GM21447 (cell line): Measurements from ENCODE around the gene ESF1.

Experiments used
- ATAC-seq: cut with Tn5 transposase; IDR thresholded peaks from one replicate; pipeline ENCODE4 v1.9.1; 2021; ENCODE audit not compliant: unreplicated experiment

The ESF1 gene, protein sequence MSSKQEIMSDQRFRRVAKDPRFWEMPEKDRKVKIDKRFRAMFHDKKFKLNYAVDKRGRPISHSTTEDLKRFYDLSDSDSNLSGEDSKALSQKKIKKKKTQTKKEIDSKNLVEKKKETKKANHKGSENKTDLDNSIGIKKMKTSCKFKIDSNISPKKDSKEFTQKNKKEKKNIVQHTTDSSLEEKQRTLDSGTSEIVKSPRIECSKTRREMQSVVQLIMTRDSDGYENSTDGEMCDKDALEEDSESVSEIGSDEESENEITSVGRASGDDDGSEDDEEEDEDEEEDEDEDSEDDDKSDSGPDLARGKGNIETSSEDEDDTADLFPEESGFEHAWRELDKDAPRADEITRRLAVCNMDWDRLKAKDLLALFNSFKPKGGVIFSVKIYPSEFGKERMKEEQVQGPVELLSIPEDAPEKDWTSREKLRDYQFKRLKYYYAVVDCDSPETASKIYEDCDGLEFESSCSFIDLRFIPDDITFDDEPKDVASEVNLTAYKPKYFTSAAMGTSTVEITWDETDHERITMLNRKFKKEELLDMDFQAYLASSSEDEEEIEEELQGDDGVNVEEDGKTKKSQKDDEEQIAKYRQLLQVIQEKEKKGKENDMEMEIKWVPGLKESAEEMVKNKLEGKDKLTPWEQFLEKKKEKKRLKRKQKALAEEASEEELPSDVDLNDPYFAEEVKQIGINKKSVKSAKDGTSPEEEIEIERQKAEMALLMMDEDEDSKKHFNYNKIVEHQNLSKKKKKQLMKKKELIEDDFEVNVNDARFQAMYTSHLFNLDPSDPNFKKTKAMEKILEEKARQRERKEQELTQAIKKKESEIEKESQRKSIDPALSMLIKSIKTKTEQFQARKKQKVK

DNA sequence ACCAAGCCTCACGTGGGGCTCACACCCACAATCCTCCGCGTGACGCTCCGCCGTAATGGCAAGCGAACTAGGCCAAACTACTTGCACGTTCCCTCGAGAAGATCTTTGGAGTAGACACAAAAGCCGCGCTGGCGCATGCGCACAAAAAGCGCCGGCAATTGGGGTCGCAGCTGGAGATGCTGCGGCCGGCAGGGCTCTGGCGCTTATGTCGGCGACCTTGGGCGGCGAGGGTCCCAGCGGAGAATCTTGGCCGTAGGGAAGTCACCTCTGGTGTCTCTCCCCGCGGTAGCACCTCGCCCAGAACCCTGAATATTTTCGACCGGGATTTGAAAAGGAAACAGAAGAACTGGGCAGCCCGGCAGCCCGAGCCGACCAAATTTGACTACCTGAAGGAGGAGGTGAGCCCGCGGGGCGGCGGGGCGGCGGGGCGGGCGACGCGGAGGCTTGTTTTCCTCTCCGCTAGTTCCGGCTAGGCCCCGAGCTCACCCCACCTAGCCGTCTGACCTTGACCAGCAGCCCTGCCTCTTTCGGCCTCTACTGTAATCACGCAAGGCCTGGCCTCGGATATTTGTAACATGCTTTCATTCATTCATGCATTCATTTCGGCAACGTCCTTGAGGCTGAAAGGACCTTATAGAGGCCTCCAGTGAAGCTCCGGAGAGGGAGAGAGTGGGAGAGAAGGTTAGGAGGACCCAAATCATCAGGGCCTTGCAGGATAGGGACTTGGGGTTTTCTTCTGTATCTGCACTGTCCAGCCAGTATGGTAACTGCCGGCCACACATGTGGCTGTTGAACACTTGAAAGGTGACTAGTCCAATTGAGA is at the start of gene ESF1, which contains the start of gene NDUFAF5:
TSS of gene ESF1 (minus strand) at position 27 of the 823 bp plus-strand sequence. CDS start 1,779 bp downstream, outside the sequence.
TSS of gene NDUFAF5 (plus strand) at position 136 of the 823 bp plus-strand sequence. CDS start at position 177, 41 bp downstream.
- ATAC-seq = peak; percentile 97

DNA sequence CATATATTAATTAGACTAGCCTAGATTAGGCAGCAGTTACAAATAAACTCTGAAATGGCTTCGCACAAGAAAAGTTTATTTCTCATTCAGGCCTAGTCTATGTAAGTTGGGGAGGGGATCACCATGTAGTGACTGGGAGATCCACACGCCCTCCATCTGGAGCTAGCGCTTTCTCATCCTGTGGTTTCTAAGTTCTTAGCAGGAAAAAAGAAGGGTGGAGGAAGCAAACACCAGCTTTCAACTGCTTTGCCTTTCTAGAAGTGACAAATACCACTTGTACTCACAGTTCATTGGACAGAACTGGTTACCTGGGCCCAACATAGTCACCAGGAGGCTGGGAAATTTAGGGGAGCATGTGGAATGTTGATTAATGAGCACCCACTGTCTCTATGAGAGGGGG is 46.8 kb upstream of the ESF1 start:
- no peak for ATAC-seq

DNA sequence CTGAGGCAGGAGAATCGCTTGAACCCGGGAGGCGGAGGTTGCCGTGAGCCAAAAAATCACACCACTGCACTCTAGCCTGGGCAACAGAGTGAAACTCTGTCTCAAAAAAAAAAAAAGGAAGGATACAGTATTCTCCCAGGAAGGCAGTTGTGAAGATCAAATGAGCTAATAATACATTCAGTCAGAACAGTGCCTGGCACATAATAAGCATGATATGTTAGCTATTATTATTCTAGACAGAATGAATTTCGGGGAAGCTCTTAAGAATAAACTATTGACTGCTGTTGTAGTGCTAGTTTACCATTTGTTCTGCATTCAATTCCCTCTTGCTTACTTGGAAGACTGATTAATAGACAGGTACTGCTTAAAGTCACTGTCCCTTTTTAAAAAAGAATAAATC is 40.7 kb upstream of the ESF1 start:
- ATAC-seq = no peak

DNA sequence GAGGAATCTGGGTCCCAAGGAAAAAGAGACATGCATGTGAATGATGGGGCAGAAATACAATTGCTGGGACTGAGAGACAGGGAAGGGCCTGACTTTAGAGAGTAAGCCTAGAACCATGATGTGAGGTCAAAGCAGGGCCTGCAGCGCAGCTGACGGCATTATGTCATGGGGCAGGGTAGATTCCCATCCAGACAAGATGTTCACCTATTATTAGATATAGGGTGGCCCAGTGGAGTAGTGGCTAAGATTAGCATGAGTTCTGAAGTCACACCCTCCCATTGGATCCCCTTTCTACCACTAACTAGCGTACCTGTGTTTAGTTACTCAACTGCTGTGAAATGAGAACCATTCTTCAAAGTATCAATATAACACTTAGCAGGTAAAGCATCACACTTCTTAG is 39.7 kb upstream of the ESF1 start:
- ATAC-seq = no peak

DNA sequence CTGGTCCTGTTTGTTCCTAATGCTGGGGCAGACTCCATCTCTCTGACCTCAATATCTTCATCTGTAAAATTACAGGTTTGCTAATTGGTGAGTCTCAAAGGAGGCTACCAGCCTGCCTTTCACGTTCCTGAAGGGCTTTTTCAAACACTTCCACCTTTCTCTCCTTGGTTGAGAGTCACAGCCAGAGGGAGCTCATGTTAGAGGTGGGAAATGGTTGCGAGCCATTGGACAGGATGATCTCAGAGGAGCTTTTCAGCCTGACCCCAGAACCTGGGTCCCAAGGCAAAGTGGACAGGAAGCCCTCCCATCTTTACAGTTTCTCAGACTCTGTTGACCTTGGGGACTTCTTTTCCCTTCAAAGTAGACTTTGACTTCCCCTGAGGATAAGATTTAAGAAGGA is 37.7 kb upstream of the ESF1 start:
- ATAC-seq = no peak

DNA sequence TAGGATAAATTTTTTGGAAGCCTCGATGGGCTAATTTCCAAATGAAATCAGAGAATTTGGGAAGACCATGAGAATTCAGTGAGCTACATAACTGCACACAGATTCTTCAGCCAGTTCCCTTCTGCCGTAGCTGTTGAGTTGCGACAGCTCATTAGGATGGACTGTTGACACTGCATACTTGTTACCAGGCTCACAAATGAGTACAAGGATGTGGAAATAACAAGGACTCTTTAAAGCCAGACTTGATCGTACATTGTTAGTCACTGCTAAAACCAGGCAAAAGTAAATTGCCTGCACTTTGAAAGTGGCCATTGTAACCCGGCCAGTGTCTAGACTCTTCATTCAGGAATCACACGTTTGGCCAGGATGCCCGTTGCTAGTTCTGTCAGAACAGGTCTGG is 37.2 kb upstream of the ESF1 start:
- ATAC-seq = no peak

DNA sequence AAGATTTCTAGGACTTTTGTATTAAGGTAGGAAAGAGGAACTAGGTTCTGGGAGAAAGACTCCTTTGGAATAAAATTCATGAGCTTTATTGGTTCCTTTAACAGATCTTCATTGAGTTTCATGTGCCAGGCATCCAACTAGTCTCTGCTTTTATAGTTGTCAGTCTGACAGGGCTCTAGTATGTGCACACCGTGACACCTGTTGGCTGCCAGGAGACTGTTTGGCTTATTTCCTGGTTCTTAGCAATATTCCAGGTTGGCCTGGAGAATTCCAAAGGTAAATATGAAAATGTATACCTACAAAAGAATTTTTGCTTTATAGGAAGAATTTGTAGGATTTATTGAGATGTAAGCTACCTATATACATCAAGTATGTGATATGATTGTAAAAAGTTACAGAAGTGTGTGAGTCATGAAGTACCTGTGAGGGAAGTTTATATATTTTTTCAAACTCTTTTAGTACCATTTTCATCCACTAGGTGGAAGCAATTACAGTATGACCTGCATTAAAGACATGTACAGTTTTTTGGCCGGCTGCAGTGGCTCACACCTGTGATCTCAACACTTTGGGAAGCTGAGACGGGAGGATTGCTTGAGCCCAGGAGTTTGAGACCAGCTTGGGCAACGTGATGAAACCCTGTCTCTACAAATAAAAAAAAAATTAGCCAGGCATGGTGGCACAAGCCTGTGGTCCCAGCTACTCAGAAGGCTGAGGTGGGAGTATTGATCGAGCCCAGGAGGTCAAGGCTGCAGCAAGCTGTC is 35.3 kb upstream of the ESF1 start:
- ATAC-seq = peak; percentile 86

DNA sequence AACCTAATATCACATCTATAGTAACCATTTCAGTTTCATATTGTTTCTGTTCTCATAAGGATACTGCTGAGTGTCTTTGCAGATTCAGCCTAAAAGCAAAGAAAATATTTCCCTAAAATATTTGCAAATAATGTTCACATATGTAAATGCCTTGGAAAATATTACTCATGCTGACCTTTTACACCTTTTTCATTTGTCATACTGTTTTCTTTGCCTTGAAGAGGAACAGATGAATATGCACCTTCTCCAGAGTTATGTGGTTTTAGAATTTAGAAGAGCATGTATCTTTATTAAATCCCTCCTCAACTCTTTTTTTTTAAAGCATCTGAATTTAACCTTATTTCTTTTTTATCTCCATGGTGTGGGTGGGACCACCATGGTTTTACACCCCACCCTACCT is 32.6 kb upstream of the ESF1 start:
- no peak for ATAC-seq

DNA sequence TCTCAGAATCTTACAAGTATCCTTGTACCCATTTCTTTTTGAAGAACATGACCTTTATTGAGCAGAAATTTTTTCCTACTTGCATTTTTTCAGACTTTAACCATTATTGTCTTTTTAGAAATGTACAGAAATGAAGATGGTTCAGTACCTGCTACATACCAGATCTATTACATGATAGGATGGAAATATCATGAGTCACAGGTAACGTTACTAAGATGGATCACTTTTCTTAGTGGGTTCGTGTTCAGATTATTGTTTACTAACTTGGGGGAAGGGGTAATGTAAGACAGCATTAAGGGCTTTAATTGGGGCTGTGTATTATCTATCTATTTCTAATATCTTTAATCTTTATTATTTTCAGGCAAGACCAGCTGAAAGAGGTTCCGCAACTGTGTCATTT is 32.0 kb upstream of the ESF1 start:
- ATAC-seq = no peak

DNA sequence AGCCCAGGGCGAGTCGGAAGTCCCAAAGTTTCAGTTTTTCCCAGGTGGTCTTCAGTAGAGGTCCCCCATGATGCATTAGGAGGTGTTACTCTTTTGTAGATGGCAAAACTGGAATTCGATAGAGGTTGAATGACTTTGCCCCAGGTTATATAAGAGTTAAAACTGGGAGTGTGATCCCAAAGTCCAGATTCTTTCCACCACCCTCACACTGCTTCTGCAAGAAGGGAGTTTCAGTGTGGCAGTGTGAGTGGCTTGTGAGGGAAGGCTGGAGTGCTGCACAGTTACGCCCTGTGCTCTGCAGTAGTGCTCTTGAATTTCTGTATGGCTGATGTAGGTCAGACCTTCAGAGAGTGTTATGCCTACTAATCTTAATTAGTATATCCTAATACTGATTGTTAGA is 30.0 kb upstream of the ESF1 start:
- ATAC-seq = no peak

DNA sequence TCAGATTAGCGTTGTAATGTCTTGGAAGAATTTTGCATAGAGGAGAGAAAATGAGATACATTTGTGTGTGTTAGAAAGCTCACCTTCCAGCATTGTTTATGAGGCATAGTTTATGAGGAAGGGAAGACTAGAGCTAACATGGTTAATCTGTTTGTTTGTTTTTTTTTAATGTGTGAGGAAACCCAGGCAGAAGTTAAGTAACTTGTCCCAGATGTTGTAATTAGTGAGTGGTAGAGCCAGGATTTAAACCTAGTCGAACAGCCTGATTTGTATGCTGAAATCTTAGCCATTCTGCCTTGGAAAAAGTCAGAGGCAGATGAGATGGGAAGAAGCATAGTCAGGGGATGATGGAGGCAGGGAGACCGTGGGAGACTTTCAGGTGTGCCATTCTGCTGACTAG is 29.2 kb upstream of the ESF1 start:
- ATAC-seq = no peak

DNA sequence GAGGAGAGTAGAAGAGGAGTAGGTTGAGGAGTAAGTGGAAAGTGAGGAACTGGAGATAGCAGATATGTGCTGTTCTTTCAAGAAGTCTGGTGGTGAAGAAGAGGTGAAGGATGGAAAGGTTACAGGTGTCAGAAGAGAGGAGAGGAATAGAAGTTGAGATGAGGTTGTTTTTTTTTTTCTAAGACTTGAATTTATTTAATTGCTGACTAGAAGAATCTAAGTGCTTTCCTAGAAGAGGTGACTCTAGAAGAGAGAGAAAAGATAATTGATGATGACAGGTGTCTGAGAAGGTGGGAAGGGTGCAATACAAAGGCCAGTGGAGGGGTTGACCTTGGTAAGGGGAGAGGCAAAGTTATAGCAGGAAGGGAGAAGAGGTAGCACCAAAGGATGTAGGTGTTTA is 25.7 kb upstream of the ESF1 start:
- ATAC-seq = no peak

DNA sequence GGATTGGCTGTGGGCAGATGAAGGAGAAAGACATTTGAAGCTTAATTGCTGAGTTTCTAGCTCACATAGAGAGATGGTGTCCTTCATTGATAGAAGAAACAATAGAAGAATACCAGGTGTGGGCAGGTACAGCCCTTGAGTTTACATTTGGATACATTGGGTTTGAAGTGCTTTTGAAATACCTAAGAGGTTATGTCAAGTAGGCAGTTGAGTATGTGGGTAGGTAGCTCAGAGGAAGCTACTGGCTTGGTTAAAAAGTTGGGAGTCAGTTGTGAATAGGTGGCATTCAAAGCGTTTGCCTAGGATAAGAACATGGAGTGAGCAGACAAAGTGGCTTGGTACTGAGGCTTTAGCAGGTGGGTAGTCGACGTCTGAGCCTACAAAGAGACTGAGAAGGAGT is 25.1 kb upstream of the ESF1 start:
- no peak for ATAC-seq

DNA sequence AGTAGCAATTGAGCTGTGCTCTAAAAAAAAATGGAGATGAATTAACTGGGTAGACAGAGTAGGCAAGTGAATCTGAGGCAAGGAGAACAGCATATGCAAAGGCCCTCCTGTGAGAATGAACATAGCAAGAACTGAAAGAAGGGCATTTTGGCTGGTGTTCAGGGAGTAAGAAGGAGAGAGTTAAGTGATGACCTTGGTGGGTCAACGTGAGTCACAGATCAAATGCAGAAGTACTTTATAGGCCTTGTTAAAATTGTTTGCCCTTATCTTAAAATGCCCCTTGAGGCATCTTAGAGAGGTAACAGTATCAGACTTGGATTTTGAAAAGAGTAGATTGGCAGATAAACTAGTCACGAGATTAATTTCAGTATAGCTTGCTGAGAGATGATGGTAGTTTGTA is 24.7 kb upstream of the ESF1 start:
- ATAC-seq = no peak

DNA sequence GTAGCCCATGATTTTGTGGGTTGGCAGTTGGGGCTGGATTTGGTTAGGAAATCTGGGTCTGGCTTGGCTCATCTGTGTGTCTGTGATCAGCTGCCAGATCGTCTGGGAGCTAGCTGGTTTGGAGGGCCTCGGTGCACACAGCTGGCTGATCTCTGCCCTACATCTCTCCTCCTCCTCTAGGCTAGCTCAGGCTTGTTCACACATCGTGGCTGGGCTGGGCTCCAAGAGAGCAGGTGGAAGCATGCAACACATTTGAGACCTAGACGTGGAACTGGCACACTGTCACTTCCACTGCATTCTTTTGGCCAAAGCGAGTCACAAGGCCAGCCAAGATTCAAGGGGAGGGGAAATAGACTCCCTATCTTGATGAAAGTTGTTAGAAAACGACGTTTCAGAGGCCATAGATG is 16.0 kb upstream of the ESF1 start:
- ATAC-seq = no peak

DNA sequence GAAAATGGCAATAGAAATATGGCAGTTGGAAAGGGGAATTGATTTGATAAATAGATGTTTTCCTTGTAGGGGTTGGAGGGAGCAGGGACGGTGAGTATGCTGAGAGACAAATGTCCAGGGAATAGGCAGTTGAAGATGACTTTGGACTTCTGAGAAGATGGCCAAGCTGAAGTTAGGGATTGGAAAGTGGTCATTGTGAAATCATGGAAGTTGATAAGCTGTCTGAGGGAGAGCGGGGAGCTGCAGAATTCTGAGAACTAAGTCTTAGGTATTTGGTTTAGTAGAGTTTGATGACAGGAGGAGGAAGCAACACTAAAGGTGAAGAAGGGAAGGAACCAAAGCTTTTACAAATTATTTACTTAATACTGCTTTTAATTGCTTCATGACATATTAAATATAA is 15.3 kb upstream of the ESF1 start:
- no peak for ATAC-seq

DNA sequence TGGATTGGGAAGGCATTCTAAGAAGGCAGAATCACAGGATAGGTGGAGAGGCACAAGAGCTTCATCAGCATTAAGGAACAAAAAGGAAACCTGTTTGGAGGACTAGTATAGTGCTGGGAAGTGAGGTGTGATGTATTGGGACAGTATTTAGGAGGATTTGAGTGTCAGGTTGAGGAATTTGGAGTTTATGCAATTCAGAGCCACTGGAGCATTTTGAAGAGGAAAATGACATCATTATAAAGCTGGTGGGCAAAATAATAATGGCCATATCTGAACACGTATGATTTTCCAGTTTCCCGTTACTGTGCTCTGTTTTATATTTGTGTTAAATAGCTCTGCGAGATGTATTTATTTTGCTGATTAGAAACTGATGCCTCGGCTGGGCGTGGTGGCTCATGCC is 14.3 kb upstream of the ESF1 start:
- no peak for ATAC-seq

DNA sequence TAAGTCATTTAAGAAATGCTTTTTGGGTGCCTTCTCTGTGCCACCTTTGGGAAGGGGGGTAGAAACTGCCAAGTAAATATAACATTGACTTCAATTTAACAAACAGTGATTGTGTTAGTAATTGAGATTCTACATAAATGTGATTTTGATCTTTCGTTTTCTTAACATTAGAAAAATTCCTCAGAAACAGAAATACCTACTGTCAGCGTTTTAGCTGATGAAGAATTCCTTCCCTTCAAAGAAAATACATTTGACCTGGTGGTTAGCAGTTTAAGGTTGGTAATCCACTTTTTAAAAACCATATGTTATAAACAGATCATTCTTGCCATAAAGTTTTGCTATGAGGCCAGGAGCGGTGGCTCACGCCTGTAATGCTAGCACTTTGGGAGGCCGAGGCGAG is 9.9 kb upstream of the ESF1 start:
- ATAC-seq = no peak

DNA sequence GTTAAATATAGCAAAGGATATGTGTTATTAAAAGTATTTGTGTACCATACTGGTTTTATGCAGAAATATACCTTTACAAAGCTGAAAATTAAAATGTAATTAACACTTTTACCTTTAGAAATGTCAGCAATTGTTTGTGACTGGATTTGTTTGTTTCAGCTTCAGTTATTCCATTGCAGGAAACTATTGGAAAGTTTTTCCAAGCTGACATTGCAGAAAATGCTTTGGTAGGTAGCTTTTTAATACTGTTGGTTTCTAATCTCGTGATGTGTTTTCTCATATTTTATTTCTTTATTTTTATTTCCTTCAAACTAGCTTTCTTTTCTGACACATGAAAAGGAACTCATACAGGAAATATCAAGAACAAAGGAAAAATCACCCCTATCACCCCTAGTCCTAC is 8.3 kb upstream of the ESF1 start:
- no peak for ATAC-seq
